ENCODE data around the gene PACRG. TPM values are rescaled to one million over a fixed set of nuclear protein-coding genes. Genes with fewer than 3 reads are reported as not detected.

Gene PACRG
- total and polyA plus RNA-seq, 2 experiments from 2014 or later, result 0.17 to 0.68 TPM

DNA sequence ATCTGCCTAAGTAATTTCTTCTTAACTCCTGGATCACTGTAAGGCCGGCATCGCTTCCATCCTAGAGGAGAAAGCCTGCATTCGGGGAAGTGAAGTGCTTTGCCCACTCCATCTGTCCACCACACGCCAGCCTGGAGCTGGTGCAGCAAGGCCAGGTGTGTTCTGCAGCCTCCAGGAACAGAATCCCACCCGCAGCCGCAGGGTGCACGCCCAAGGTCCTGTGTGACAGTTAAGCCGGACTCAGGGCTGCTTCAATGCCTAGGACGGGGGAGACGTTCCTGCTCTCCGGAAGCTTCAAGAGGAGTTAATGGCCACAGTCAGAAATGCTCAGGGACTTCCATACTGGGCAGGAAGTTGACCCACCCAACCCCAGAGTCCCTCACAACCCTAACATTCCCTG is 600.6 kb downstream of the PACRG start:
- H3F3A ChIP-seq (replicated peaks; ENCODE audit: low read depth), result no peaks in the 10 kb centered on the region
- no peaks in the 10 kb centered on the region for H4K20me1 ChIP-seq (replicated peaks; ENCODE audit: insufficient read depth)
- H3K4me2 ChIP-seq, result no peak overlapping the region
- ATAC-seq, result no peak
- peaks cover 4% of the 10 kb centered on the region for H3K4me1 Mint-ChIP-seq
- H2AFZ ChIP-seq, result peak overlapping the region; percentile 43
- H3K36me3 Mint-ChIP-seq (ENCODE audit: low read depth), result peaks cover 3% of the 10 kb centered on the region; the same call in 2 of the 3 replicates
- H3K27ac Mint-ChIP-seq, result no peak overlapping the region
- no peak overlapping the region for H3K4me3 ChIP-seq
- DNase-seq (ENCODE audit: low spot score), result no peak
- no peak overlapping the region for H3K4me3 Mint-ChIP-seq
- H3K79me2 ChIP-seq (replicated peaks; ENCODE audit: insufficient read depth), result no peaks in the 10 kb centered on the region
- no peaks in the 10 kb centered on the region for H3K27me3 ChIP-seq (ENCODE audit: insufficient read depth)
- H3K36me3 ChIP-seq (ENCODE audit: insufficient read depth), result no peaks in the 10 kb centered on the region
- no peak for TF ChIP-seq EZH2 (IDR thresholded peaks at IDR 0.05; ENCODE audit: low read depth, unreplicated experiment)
- TF ChIP-seq NANOG (IDR thresholded peaks at IDR 0.05; ENCODE audit: borderline replicate concordance), result no peak
- TF ChIP-seq STAT1 (IDR thresholded peaks at IDR 0.05; ENCODE audit: unreplicated experiment), result no peak
- no peak for TF ChIP-seq JUNB (IDR thresholded peaks at IDR 0.05; ENCODE audit: unreplicated experiment)
- no peak for TF ChIP-seq CTCF (conservative IDR thresholded peaks at IDR 0.05; ENCODE audit: low read depth in 2 of 2)
- TF ChIP-seq ZNF331 (CRISPR knock-in tag; IDR thresholded peaks at IDR 0.05; ENCODE audit: low read depth), result no peak
- TF ChIP-seq POLR2AphosphoS5 (IDR thresholded peaks at IDR 0.05; ENCODE audit: low read depth), result no peak
- TF ChIP-seq, protein P1, sequence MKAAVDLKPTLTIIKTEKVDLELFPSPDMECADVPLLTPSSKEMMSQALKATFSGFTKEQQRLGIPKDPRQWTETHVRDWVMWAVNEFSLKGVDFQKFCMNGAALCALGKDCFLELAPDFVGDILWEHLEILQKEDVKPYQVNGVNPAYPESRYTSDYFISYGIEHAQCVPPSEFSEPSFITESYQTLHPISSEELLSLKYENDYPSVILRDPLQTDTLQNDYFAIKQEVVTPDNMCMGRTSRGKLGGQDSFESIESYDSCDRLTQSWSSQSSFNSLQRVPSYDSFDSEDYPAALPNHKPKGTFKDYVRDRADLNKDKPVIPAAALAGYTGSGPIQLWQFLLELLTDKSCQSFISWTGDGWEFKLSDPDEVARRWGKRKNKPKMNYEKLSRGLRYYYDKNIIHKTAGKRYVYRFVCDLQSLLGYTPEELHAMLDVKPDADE (IDR thresholded peaks at IDR 0.05), result no peak
- TF ChIP-seq, protein P2, sequence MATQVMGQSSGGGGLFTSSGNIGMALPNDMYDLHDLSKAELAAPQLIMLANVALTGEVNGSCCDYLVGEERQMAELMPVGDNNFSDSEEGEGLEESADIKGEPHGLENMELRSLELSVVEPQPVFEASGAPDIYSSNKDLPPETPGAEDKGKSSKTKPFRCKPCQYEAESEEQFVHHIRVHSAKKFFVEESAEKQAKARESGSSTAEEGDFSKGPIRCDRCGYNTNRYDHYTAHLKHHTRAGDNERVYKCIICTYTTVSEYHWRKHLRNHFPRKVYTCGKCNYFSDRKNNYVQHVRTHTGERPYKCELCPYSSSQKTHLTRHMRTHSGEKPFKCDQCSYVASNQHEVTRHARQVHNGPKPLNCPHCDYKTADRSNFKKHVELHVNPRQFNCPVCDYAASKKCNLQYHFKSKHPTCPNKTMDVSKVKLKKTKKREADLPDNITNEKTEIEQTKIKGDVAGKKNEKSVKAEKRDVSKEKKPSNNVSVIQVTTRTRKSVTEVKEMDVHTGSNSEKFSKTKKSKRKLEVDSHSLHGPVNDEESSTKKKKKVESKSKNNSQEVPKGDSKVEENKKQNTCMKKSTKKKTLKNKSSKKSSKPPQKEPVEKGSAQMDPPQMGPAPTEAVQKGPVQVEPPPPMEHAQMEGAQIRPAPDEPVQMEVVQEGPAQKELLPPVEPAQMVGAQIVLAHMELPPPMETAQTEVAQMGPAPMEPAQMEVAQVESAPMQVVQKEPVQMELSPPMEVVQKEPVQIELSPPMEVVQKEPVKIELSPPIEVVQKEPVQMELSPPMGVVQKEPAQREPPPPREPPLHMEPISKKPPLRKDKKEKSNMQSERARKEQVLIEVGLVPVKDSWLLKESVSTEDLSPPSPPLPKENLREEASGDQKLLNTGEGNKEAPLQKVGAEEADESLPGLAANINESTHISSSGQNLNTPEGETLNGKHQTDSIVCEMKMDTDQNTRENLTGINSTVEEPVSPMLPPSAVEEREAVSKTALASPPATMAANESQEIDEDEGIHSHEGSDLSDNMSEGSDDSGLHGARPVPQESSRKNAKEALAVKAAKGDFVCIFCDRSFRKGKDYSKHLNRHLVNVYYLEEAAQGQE (IDR thresholded peaks at IDR 0.05; ENCODE audit: unreplicated experiment), result no peak
- no peak for TF ChIP-seq ZNF462 (CRISPR knock-in tag; IDR thresholded peaks at IDR 0.05)
- TF ChIP-seq ZNF114 (CRISPR knock-in tag; IDR thresholded peaks at IDR 0.05), result no peak
- TF ChIP-seq CREB1 (CRISPR knock-in tag; IDR thresholded peaks at IDR 0.05; ENCODE audit: low read depth), result no peak
- TF ChIP-seq EZH2phosphoT487 (IDR thresholded peaks at IDR 0.05; ENCODE audit: unreplicated experiment), result no peak
- H3K27me3 Mint-ChIP-seq (ENCODE audit: insufficient read depth, low read depth, poor library complexity), result peaks cover 3% of the 10 kb centered on the region
- no peaks in the 10 kb centered on the region for H3K9me2 ChIP-seq (ENCODE audit: insufficient read depth)
- peaks cover 7% of the 10 kb centered on the region; the same call in 1 of the 3 replicates for H3K9me3 Mint-ChIP-seq
- no peak overlapping the region for H3K27ac ChIP-seq (ENCODE audit: low read depth)
- no peaks in the 10 kb centered on the region for H3K4me1 ChIP-seq (ENCODE audit: insufficient read depth)
